K562 (cell line): ENCODE results near the gene RCL1. TPM values are rescaled to one million over a fixed set of nuclear protein-coding genes. Genes with fewer than 3 reads are reported as not detected.

Experiments
- CBFA2T2 ChIP-seq: fragments of 450-650 bp; conservative IDR thresholded peaks from 2 replicates; pipeline ENCODE4 v1.6.1; 2017; ENCODE audit warnings: mild to moderate bottlenecking
- ETV5 ChIP-seq: sonication (generic); formaldehyde crosslinking; IDR thresholded peaks from 2 replicates; pipeline ENCODE4 v1.4.0; 2020; ENCODE audit warnings: low read depth, mild to moderate bottlenecking, missing genetic modification reagents
- PHB ChIP-seq: fragments of 250-450 bp; sonication (Bioruptor Pico); IDR thresholded peaks from 2 replicates; pipeline ENCODE4 v1.5.0; 2021
- TFAM ChIP-seq: fragments of 250-450 bp; sonication (Bioruptor Pico); conservative IDR thresholded peaks from 2 replicates; pipeline ENCODE4 v1.5.0; 2021; ENCODE audit warnings: mild to moderate bottlenecking, moderate library complexity
- ZFP1 ChIP-seq: fragments of 450-650 bp; formaldehyde crosslinking; IDR thresholded peaks from 2 replicates; pipeline ENCODE4 v1.4.0; 2020; ENCODE audit warnings: mild to moderate bottlenecking, mixed read lengths
- polyA plus RNA-seq, 8 experiments: library from polyadenylated mRNA; depleted of rRNA in 4 of 8; stranded (reverse) in 5 of 8; unstranded in 3 of 8; fragments of >200 nt; fragmentation: Nextera tagmentation in 2 of 8; fragmentation: Illumina TruSeq in 1 of 8; extraction: Ambion mirVana in 2 of 8; extraction: Trizol in 1 of 8; gene quantifications; 2 replicates each; pipeline versions ENCODE4 v1.2.1 to v1.2.3, GENCODE V29; 2011 to 2014; ENCODE audit warnings: inconsistent platforms in 1 of 8, missing spikeins in 1 of 8
- total RNA-seq, 7 experiments: library from RNA; depleted of rRNA in 6 of 7; stranded (reverse); fragments of >200 nt in 6 of 7; fragmentation: Illumina TruSeq in 2 of 7; extraction: Trizol in 2 of 7; gene quantifications; 2 replicates each; pipeline versions ENCODE4 v1.2.1 to v1.2.3, GENCODE V29; 2011 to 2021; ENCODE audit warnings: low replicate concordance in 1 of 7
- TF ChIP-seq, protein P1 (sequence below): fragments of 450-650 bp; IDR thresholded peaks from 2 replicates; pipeline ENCODE4 v1.6.1; 2016; ENCODE audit warnings: low read depth, mild to moderate bottlenecking, moderate library complexity
- TF ChIP-seq, protein P2 (sequence below), 2 experiments: fragments of 250-450 bp in 1 of 2; fragments of 450-650 bp in 1 of 2; sonication (Bioruptor Pico) in 1 of 2; IDR thresholded peaks; 2 replicates each; pipeline versions ENCODE4 v1.6.1 to v1.8.0; 2016 to 2021; ENCODE audit warnings: mild to moderate bottlenecking in 2 of 2, moderate library complexity in 2 of 2, missing compliant biosample characterization in 1 of 2, missing genetic modification characterization in 1 of 2
- TF ChIP-seq, protein P3 (sequence below): IDR thresholded peaks from 3 replicates; pipeline ENCODE4 v1.6.1; 2011; ENCODE audit warnings: borderline replicate concordance, mild to moderate bottlenecking; ENCODE audit not compliant: insufficient read length, insufficient read depth

RCL1 gene
- total and polyA plus RNA-seq, 9 of the 15 experiments (the other 6 are each of a cell fraction or from before 2014, with no cell fraction given) = 24.0 to 67.7 (median 38.6) TPM

DNA sequence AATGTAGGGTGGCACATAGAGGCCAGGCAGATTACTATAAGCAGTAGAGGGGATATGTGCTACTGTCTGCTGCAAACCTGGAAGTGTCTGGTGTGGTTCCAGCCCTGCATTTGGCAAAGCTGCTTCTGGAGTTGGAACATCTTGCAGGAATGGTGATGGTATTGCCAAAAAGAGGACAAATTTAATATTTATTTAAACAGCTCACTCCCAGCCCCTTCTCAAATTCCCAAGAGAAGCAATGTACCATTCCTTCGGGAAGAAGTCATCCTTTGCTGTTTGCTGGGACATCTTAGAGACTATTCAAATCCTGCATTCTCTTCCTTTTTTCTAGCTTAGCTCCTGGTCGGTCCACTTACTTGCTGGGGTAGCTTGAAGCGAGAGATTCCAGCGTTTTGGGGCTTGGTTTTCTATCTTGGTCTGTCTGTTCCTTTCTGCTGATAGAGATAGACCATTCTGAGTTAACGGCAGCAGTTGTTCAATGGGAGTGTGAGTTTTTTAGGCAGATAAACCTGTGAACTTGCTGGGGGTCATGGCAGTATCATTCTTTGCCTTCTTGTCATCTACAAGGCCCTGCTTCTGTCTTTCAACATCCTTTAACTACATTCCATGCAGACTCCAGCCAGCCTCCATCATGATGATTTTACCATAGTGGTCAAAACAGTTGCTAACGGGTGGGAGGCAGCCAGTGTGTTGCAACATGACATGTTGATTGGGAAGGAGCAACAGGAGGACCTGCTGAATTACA, 69.9 kb downstream of the RCL1 start (continued):
- no peak for TF ChIP-seq ZFP1 (CRISPR knock-in tag)
- TF ChIP-seq TFAM (CRISPR knock-in tag) = no peak
- TF ChIP-seq CBFA2T2 = peak; percentile 99
- no peak for TF ChIP-seq PHB (CRISPR knock-in tag)
- TF ChIP-seq, protein P1, sequence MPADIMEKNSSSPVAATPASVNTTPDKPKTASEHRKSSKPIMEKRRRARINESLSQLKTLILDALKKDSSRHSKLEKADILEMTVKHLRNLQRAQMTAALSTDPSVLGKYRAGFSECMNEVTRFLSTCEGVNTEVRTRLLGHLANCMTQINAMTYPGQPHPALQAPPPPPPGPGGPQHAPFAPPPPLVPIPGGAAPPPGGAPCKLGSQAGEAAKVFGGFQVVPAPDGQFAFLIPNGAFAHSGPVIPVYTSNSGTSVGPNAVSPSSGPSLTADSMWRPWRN = no peak
- TF ChIP-seq, protein P2, sequence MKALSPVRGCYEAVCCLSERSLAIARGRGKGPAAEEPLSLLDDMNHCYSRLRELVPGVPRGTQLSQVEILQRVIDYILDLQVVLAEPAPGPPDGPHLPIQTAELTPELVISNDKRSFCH (CRISPR knock-in tag; IDR thresholded peaks at IDR 0.05) = no peak
- TF ChIP-seq, protein P2 (tag; IDR thresholded peaks at IDR 0.05) = peak; percentile 81
- TF ChIP-seq, protein P3, sequence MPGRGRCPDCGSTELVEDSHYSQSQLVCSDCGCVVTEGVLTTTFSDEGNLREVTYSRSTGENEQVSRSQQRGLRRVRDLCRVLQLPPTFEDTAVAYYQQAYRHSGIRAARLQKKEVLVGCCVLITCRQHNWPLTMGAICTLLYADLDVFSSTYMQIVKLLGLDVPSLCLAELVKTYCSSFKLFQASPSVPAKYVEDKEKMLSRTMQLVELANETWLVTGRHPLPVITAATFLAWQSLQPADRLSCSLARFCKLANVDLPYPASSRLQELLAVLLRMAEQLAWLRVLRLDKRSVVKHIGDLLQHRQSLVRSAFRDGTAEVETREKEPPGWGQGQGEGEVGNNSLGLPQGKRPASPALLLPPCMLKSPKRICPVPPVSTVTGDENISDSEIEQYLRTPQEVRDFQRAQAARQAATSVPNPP = no peak
- TF ChIP-seq ETV5 (CRISPR knock-in tag) = no peak
